RWPE2 (cell line): ENCODE measurements around the gene RNPEP.

ENCODE experiments used
- ATAC-seq: fragments of 200-7000 bp; cut with Tn5 transposase; 3 replicates; pipeline ENCODE4 v1.9.1; 2021; ENCODE audit warnings: low read depth
- DNase-seq: peaks from one replicate; pipeline ENCODE4 v3.0.0-alpha.2; 2020; ENCODE audit warnings: low spot score
- H3K27ac ChIP-seq: fragments of 450-650 bp; 2 replicates; pipeline ENCODE4 v1.5.1; 2017; ENCODE audit warnings: mild to moderate bottlenecking; ENCODE audit not compliant: poor library complexity, severe bottlenecking
- H3K27me3 ChIP-seq: fragments of 250-450 bp; sonication (Bioruptor Pico); 2 replicates; pipeline ENCODE4 v1.5.1; 2021; ENCODE audit warnings: mild to moderate bottlenecking, moderate library complexity; ENCODE audit not compliant: insufficient read depth, poor library complexity, severe bottlenecking
- H3K36me3 ChIP-seq: fragments of 250-450 bp; sonication (Bioruptor Pico); 2 replicates; pipeline ENCODE4 v1.5.1; 2020; ENCODE audit warnings: low read depth, mild to moderate bottlenecking, moderate library complexity
- H3K4me1 ChIP-seq: fragments of 250-450 bp; sonication (Bioruptor Pico); 2 replicates; pipeline ENCODE4 v1.5.1; 2021; ENCODE audit warnings: mild to moderate bottlenecking, moderate library complexity; ENCODE audit not compliant: insufficient read depth, poor library complexity, severe bottlenecking
- H3K4me3 ChIP-seq: fragments of 250-450 bp; sonication (Bioruptor Pico); 2 replicates; pipeline ENCODE4 v1.5.1; 2021; ENCODE audit warnings: mild to moderate bottlenecking, moderate library complexity; ENCODE audit not compliant: severe bottlenecking
- H3K9me3 ChIP-seq: fragments of 250-450 bp; sonication (Bioruptor Pico); 2 replicates; pipeline ENCODE4 v1.5.1; 2021; ENCODE audit warnings: mild to moderate bottlenecking, moderate library complexity; ENCODE audit not compliant: severe bottlenecking
- TF ChIP-seq, protein P1 (sequence below): fragments of 450-650 bp; IDR thresholded peaks from one replicate; pipeline ENCODE4 v1.5.1; 2017; ENCODE audit warnings: mild to moderate bottlenecking, moderate library complexity; ENCODE audit not compliant: poor library complexity, severe bottlenecking

Gene RNPEP

DNA sequence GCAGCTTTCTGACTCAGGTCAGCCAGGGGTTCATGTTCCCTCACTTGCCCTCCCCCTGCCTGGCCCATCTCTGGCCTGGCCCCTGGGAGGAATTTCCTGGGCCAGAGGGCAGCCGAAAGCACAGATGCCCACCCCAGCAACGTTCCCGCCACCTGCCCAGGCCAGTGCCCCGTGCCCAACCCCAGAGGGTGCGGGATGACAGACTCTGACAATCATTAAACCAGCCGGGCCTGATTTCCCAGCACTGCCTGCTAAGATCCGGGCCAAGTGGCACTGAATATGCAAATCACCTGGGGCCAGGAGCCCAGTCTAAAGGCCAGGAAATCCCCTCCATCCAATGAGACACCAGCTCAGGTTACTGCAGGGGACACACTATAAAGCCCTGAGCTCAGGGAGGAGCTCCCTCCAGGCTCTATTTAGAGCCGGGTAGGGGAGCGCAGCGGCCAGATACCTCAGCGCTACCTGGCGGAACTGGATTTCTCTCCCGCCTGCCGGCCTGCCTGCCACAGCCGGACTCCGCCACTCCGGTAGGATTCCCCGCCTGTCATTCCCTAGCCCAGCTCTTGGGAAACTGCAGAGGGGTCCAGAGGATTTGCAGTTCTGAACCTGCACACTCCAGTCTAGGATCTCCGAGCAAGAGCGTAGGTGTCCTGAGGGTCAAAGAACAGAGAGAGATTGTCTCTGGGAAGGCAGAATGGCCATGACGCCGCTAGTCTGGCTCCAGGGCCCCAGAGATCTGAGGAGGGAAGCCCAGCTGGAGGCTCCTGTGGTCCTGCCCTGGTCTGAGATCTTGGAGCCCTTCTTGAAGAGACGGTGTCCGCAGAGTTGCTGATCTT lies 27.9 kb downstream of the RNPEP start, which contains the start of gene ELF3:
Gene ELF3 (plus strand): TSS at position 408 of the 836 bp plus-strand sequence. CDS start 550 bp downstream, outside the sequence.
- DNase-seq (peak; percentile 74), ATAC-seq (peak; percentile 61)
- Histone ChIP-seq H3K36me3 (peaks cover 9% of the 10 kb centered on the region), H3K9me3 (no peaks in the 10 kb centered on the region), H3K4me1 (peaks cover 52% of the 10 kb centered on the region), H3K4me3 (peak within 1 kb of the TSS; percentile 27), H3K27me3 (no peaks in the 10 kb centered on the region), H3K27ac (peak within 1 kb of the TSS; percentile 68)
- TF ChIP-seq, protein P1, sequence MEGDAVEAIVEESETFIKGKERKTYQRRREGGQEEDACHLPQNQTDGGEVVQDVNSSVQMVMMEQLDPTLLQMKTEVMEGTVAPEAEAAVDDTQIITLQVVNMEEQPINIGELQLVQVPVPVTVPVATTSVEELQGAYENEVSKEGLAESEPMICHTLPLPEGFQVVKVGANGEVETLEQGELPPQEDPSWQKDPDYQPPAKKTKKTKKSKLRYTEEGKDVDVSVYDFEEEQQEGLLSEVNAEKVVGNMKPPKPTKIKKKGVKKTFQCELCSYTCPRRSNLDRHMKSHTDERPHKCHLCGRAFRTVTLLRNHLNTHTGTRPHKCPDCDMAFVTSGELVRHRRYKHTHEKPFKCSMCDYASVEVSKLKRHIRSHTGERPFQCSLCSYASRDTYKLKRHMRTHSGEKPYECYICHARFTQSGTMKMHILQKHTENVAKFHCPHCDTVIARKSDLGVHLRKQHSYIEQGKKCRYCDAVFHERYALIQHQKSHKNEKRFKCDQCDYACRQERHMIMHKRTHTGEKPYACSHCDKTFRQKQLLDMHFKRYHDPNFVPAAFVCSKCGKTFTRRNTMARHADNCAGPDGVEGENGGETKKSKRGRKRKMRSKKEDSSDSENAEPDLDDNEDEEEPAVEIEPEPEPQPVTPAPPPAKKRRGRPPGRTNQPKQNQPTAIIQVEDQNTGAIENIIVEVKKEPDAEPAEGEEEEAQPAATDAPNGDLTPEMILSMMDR, result no peak

DNA sequence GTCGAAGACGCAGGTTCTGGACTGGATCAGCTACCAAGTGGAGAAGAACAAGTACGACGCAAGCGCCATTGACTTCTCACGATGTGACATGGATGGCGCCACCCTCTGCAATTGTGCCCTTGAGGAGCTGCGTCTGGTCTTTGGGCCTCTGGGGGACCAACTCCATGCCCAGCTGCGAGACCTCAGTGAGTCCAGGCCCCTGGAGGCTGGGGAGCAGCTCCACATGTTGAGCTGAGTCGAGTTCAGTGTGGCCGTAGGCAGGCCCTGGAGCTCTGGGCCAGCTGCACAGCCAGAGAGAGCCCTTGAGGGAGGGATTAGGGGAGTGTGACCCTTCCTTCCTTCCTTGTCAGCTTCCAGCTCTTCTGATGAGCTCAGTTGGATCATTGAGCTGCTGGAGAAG lies 29.5 kb downstream of the RNPEP start:
- Histone ChIP-seq H3K27ac (no peak overlapping the region), H3K27me3 (no peaks in the 10 kb centered on the region), H3K4me1 (peaks cover 59% of the 10 kb centered on the region), H3K4me3 (no peak overlapping the region), H3K9me3 (no peaks in the 10 kb centered on the region), H3K36me3 (no peaks in the 10 kb centered on the region)
- TF ChIP-seq, protein P1, result no peak
- DNase-seq (no peak), ATAC-seq (no peak)

DNA sequence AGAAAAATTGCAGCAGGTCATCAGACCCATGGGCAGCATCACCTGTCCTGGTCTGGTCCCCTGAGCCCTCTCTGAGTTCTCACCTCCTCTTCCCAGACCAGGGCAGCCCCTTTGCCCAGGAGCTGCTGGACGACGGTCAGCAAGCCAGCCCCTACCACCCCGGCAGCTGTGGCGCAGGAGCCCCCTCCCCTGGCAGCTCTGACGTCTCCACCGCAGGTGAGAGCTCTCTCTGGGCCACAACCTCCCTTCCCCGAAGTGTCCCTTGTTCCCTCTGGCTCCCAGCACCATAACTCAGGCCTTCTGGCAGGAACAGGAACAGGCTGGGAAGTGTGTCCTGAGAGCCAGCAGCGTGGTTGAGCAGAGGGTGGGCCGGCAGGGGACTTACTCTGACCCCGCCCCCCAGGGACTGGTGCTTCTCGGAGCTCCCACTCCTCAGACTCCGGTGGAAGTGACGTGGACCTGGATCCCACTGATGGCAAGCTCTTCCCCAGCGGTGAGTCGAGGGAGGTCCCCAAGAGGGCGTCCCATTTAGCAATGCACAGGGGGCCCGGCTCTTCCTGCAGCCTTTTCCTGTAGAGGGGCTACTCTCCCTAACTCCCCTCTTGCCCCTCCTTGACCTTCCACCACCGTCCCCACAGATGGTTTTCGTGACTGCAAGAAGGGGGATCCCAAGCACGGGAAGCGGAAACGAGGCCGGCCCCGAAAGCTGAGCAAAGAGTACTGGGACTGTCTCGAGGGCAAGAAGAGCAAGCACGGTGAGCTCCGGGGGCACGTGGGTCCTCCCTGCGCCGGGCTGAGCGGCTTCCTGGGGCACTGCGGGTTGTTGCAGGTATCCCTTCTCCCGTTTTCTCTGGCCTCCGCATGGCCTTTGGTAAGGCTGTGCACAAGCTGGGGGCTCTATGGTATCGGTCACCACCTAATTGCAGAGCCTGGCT lies 30.4 kb downstream of the RNPEP start:
- Histone ChIP-seq H3K9me3 (no peaks in the 10 kb centered on the region), H3K36me3 (no peaks in the 10 kb centered on the region), H3K4me3 (no peak overlapping the region), H3K27me3 (no peaks in the 10 kb centered on the region), H3K27ac (no peak overlapping the region), H3K4me1 (peaks cover 59% of the 10 kb centered on the region)
- TF ChIP-seq, protein P1, result no peak
- ATAC-seq, result no peak
- no peak for DNase-seq

DNA sequence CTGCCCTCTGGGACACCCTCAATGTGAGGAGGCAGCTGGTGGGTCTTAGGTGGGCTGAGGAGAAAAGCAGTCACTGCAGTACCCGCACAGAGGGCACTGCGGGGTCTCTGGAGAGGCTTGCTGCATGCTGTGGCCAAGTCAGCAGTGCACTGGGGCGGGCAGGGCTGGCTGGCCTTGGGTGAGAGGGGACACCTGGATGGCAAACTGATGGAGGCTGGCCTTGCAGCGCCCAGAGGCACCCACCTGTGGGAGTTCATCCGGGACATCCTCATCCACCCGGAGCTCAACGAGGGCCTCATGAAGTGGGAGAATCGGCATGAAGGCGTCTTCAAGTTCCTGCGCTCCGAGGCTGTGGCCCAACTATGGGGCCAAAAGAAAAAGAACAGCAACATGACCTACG lies 31.2 kb downstream of the RNPEP start:
- Histone ChIP-seq H3K27ac (no peak overlapping the region), H3K4me1 (peaks cover 61% of the 10 kb centered on the region)

More for the DNA sequence above, 31.2 kb downstream of the RNPEP start:
- TF ChIP-seq, protein P1, result no peak
- no peak for DNase-seq
- H3K4me3 ChIP-seq, result no peak overlapping the region
- no peaks in the 10 kb centered on the region for H3K27me3 ChIP-seq
- no peaks in the 10 kb centered on the region for H3K36me3 ChIP-seq
- H3K9me3 ChIP-seq, result no peaks in the 10 kb centered on the region
- ATAC-seq, result no peak
